IPS-18c (cell line): Measurements from ENCODE around the gene ZNF552.
A peak's percentile ranks its signal among the peaks of the same experiment; 100 is the strongest.
"Not testable (repeated sequence)": the region's sequence is repeated elsewhere in the genome, so short reads cannot be mapped to it uniquely, and the experiment has no call there.

Experiments
- H3K4me3 ChIP-seq: 2 replicates; pipeline ENCODE4 v1.7.0; 2013; ENCODE audit warnings: low read depth, mild to moderate bottlenecking, low read length, moderate library complexity; ENCODE audit not compliant: insufficient read depth
- H3K9me3 ChIP-seq: one replicate; pipeline ENCODE4 v1.6.1; 2013; ENCODE audit warnings: mild to moderate bottlenecking, low read length, moderate library complexity; ENCODE audit not compliant: control insufficient read depth, insufficient read depth

ZNF552 gene

GRCh38 chr19:57821501-57821900, 6.8 kb upstream of the ZNF552 start:
- H3K4me3 ChIP-seq, H3K9me3 ChIP-seq: not testable (repeated sequence)

DNA sequence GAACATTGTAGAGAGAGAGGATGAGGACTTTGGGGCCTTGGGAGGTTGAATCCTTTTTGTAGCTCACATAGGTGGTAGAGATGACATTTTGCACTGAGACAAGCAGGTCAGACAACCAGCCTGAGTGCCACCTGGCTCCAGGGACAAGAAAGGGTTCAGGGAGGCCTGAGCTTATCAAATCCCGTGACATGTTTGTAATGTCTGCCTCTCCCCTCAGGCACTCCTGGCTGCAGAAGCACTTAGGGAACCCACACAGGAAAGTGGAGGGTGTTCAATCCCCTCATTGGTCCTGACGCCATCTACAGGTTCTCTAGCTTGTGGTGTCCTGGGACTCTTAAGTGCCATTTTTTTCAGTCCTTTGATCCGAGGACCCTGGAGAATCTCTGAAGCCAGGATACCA, 6.4 kb upstream of the ZNF552 start:
- H3K4me3 ChIP-seq, result 0 out of 2 replicates have a peak overlapping the region, but pooled peaks have one; percentile 99
- H3K9me3 ChIP-seq, result not testable (repeated sequence)

- Histone ChIP-seq H3K4me3 (peak overlapping the region; percentile 99), H3K9me3 (no peaks in the 10 kb centered on the region)
Observed at GRCh38 chr19:57820599-57820998, 5.9 kb upstream of the ZNF552 start.

DNA sequence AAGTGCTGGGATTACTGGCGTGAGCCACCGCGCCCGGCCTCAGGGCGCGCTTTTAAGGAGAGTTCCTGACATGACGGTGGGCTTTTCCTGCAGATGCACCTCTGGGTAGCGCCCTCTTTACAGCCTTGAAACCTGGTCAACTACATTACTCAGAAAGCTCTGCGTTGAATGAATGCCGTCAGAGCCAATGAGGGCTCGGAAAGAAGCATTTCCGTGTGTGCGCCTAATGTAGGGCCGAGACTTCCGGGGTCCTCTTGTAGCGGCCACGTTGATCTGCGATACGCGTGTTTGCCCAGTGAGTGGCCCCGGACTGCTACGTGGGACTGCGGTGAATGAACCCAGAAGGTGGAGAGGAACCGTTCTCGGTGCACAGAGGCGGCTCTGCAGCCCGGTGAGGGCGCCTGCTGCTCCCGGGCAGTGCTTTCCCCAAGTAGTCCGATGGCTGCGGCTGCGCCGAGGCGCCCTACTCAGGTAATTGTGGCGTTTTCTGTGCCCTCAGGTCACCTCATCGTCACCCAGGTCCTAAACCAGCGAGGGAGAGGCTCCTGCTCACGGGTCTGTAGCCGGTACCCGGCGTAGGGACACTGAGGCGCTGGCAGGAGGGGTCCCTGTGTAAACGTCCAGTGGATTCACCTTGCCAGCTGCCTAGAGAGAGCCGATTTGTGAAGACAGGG, 4.9 kb upstream of the ZNF552 start:
- Histone ChIP-seq H3K4me3 (peak overlapping the region; percentile 99), H3K9me3 (no peaks in the 10 kb centered on the region)

GRCh38 chr19:57818378-57818777, 3.7 kb upstream of the ZNF552 start:
- H3K9me3 ChIP-seq, result no peaks in the 10 kb centered on the region
- H3K4me3 ChIP-seq, result no peak overlapping the region

DNA sequence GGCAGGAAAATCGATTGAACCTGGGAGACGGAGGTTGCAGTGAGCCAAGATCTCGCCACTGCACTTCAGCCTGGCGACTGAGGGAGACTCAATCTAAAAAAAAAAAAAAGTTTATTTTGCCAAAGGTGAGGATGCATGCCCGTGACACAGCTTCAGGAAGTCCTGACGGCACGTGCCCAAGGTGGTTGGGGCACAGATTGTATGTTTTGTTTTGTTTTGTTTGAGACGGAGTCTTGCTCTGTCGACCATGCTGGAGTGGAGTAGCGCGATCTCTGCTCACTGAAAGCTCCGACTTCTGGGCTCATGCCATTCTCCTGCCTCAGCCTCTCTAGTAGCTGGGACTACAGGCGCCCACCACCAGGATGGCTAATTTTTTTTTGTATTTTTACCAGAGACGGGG, 3.3 kb upstream of the ZNF552 start:
- H3K9me3 ChIP-seq, result no peaks in the 10 kb centered on the region
- H3K4me3 ChIP-seq, result no peak overlapping the region

DNA sequence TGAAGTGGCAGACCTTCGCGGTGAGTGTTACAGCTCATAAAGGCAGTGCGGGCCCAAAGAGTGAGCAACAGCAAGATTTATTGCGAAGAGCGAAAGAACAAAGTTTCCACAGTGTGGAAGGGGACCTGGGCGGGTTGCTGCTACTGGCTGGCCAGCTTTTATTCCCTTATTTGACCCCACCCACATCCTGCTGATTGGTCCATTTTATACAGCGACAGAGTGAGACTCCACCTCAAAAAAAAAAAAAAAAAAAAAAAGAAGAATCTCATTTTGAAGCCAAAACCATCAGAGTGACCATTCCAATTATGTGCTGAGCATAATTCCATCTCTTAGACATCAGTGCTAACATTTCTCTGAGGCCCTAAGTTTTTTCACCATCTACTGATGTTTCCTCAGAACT, 1.9 kb upstream of the ZNF552 start:
- H3K4me3 ChIP-seq, result no peak overlapping the region
- H3K9me3 ChIP-seq, result peaks cover 2% of the 10 kb centered on the region

GRCh38 chr19:57815247-57816075, 748 bp upstream of the ZNF552 start:
- H3K4me3 ChIP-seq, result no peak overlapping the region; the same call in 1 of the 2 replicates

DNA sequence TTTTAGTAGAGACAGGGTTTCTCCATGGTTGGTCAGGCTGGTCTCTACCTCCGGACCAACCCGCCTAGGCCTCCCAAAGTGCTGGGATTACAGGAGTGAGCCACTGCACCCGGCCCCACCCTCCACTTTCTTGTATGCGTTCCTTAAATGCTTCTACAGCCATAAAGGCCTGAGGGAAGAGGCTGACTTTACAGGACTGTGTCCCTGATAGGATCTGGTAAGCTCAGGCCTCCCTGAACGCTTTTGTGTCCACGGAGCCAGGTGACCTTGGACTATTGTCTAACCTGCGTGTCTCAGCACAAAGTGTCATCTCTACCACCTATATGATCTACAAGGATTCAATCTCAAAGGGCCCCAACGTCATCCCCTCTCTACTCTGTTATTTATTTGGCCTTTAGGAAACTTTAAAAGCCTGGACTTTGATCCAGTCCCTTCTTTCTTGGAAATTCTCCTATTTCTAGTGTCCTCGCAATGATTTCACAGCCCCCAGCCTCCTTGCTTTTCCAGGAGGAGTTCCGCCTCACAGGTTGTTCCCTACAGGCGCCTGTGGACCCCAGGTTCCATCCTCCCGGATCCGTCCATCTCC, 701 bp downstream of the ZNF552 start:
- Histone ChIP-seq H3K4me3 (peak overlapping the region; percentile 98), H3K9me3 (peaks cover 2% of the 10 kb centered on the region)

More at GRCh38 chr19:57815247-57816075, 748 bp upstream of the ZNF552 start:
- peaks cover 2% of the 10 kb centered on the region for H3K9me3 ChIP-seq

GRCh38 chr19:57812975-57813820, 1.5 kb downstream of the ZNF552 start:
- not testable (repeated sequence) for H3K4me3 ChIP-seq

DNA sequence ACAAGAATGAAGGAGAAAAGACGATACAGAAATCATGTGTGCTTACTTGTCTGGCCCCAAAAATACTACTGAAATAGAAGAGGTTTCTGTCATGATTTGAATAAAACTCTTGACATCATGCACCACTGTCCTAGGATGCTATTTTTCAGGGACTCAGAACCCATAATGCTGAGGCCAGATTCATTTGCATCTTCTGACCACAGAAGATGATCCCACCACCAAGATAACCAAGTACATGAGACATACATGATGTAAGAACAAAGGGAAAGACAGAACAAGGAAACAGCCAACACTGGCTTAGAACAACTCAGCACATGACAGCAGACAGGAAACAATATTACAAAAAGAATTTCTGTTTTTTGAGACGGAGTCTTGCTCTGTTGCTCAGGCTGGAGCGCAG, 2.5 kb downstream of the ZNF552 start:
- Histone ChIP-seq H3K4me3 (no peak overlapping the region), H3K9me3 (peaks cover 2% of the 10 kb centered on the region)

More at GRCh38 chr19:57812975-57813820, 1.5 kb downstream of the ZNF552 start:
- not testable (repeated sequence) for H3K9me3 ChIP-seq

GRCh38 chr19:57810410-57811295, 4.1 kb downstream of the ZNF552 start:
- not testable (repeated sequence) for H3K9me3 ChIP-seq, H3K4me3 ChIP-seq

DNA sequence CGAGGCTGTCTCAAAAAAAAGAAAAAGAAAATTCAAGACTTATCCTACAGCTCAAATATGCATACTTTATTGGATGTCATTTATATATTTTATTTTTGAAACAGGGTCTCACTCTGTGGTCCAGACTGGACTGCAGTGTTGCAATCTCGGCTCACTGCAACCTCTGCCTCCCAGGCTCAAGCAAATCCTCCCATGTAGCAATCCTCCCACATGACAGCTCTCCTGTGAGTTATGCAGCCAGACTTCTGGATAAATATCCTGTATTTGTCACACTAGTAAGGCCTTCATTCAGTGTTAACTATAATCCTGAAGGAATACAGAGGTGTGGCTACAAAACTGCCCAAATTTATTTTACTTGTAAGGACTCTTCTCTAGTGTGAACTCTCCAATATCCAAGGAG, 7.2 kb downstream of the ZNF552 start:
- Histone ChIP-seq H3K4me3 (no peak overlapping the region), H3K9me3 (peaks cover 2% of the 10 kb centered on the region)

DNA sequence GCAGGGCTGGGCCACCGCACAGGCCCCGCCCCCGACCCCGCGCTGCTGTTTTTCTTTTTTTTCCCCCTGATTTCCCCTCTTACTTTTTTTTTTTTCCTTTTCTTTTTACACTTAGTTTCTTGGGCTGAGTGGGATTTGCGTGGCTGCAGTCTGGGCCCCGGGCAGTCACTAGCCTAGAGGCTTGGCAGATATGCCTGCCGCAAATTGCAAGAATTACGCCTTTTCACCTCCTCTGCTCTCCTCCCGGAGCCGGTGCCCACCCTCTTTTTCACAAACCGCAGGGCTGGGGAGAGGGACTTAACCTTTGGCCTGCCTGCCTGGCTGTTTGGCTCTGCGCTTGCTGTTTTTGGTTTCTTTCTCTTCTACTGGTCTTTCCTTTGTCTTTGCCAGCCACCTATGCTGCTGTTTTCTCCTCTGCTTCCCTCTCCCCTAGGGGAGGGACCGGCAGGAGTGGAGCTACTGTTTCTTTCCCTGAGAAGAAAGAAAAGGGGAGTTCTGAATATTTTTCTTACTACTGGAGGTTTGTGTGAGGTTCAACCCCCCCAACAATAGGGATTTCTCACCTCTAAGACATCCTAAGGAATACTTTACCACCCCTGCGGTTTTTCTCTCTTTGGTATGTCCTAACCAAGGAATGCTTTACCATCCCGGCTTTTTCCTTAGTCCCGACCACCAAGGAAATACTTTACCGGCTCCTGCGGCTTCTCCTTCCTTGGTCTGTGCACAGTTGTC, 11.0 kb downstream of the ZNF552 start:
- no peaks in the 10 kb centered on the region for H3K9me3 ChIP-seq
- peak overlapping the region; percentile 68 for H3K4me3 ChIP-seq

DNA sequence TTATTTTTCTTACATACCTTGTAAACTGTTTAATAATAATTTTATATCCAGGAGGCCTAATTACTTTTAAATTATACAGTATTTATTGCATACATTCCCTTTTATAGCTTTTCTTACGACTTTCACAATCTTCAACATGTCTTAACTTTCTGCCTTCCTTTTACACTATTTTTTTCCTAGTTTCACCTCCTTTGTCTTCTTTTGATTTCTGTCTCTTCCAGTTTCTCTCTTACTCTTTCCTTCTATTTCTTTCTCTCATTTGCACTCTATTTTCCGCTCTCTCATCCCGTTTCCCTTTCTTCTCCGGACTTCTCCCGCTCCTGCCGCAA, 11.5 kb downstream of the ZNF552 start:
- H3K4me3 ChIP-seq, result peak overlapping the region; percentile 68; the same call in 1 of the 2 replicates

GRCh38 chr19:57802269-57802668, 12.4 kb downstream of the ZNF552 start:
- Histone ChIP-seq H3K4me3 (no peak overlapping the region), H3K9me3 (no peaks in the 10 kb centered on the region)

More for the DNA sequence above, 11.5 kb downstream of the ZNF552 start:
- no peaks in the 10 kb centered on the region for H3K9me3 ChIP-seq
